NCI-H774 (cell line): Measurements from ENCODE around the gene LMO4.

Source experiments
- DNase-seq: peaks from one replicate; lab custom pipeline; 2025; lab: John Stamatoyannopoulos, UW

LMO4 gene

GRCh38 chr1:87327376-87328271, 1.1 kb upstream of the LMO4 start:
- no peak for DNase-seq

- DNase-seq = no peak
Observed at GRCh38 chr1:87329051-87329525, 408 bp downstream of the LMO4 start.

GRCh38 chr1:87329526-87330056, 911 bp downstream of the LMO4 start:
- DNase-seq = no peak

GRCh38 chr1:87330057-87330884, 1.6 kb downstream of the LMO4 start:
- DNase-seq = no peak

- DNase-seq = no peak
Observed at GRCh38 chr1:87330885-87331364, 2.2 kb downstream of the LMO4 start.

- peak; percentile 82 for DNase-seq
Observed at GRCh38 chr1:87331365-87332241, 2.9 kb downstream of the LMO4 start.

- no peak for DNase-seq
Observed at GRCh38 chr1:87333692-87334347, 5.1 kb downstream of the LMO4 start.

GRCh38 chr1:87334351-87335174, 5.9 kb downstream of the LMO4 start:
- peak; percentile 43 for DNase-seq

- DNase-seq = peak; percentile 58
Observed at GRCh38 chr1:87335175-87335884, 6.7 kb downstream of the LMO4 start.

GRCh38 chr1:87336623-87337067, 8.0 kb downstream of the LMO4 start:
- DNase-seq = no peak

- no peak for DNase-seq
Observed at GRCh38 chr1:87337606-87338005, 8.9 kb downstream of the LMO4 start.

- DNase-seq = no peak
Observed at GRCh38 chr1:87338566-87338965, 9.9 kb downstream of the LMO4 start.

GRCh38 chr1:87344231-87344630, 15.6 kb downstream of the LMO4 start:
- DNase-seq = no peak

GRCh38 chr1:87346130-87346814, 17.6 kb downstream of the LMO4 start:
- no peak for DNase-seq

- DNase-seq = no peak
Observed at GRCh38 chr1:87348341-87349019, 19.8 kb downstream of the LMO4 start.

- DNase-seq = no peak
Observed at GRCh38 chr1:87349036-87349435, 20.4 kb downstream of the LMO4 start.

- no peak for DNase-seq
Observed at GRCh38 chr1:87355894-87356293, 27.2 kb downstream of the LMO4 start.

- DNase-seq = no peak
Observed at GRCh38 chr1:87356591-87356990, 27.9 kb downstream of the LMO4 start.
